HEK293 (cell line): ENCODE measurements around the gene EMD.

Experiments used
- BCL11B ChIP-seq: fragments of 450-650 bp; formaldehyde crosslinking; IDR thresholded peaks from 2 replicates; pipeline ENCODE4 v1.5.1; 2016; ENCODE audit warnings: low read depth, missing biosample characterization, missing genetic modification characterization
- BCL6B ChIP-seq: fragments of 450-650 bp; formaldehyde crosslinking; IDR thresholded peaks from 2 replicates; pipeline ENCODE4 v1.5.1; 2017; ENCODE audit warnings: missing biosample characterization, missing genetic modification characterization
- EGR2 ChIP-seq: fragments of 450-650 bp; formaldehyde crosslinking; IDR thresholded peaks from 2 replicates; pipeline ENCODE4 v1.5.1; 2016; ENCODE audit warnings: low read depth, missing biosample characterization, missing genetic modification characterization
- FEZF1 ChIP-seq: fragments of 450-650 bp; formaldehyde crosslinking; IDR thresholded peaks from 2 replicates; pipeline ENCODE4 v1.5.1; 2016; ENCODE audit warnings: missing biosample characterization, missing genetic modification characterization
- IKZF3 ChIP-seq: fragments of 450-650 bp; IDR thresholded peaks from 2 replicates; pipeline ENCODE4 v1.5.0; 2018; ENCODE audit warnings: missing biosample characterization, mild to moderate bottlenecking, missing genetic modification characterization, moderate library complexity
- PRDM1 ChIP-seq: fragments of 450-650 bp; formaldehyde crosslinking; IDR thresholded peaks from 2 replicates; pipeline ENCODE4; 2016; ENCODE audit warnings: missing biosample characterization, missing genetic modification characterization
- SCRT1 ChIP-seq: fragments of 450-650 bp; formaldehyde crosslinking; IDR thresholded peaks from 2 replicates; pipeline ENCODE4 v1.5.1; 2016; ENCODE audit warnings: missing biosample characterization, missing genetic modification characterization, borderline replicate concordance
- SCRT2 ChIP-seq: fragments of 450-650 bp; formaldehyde crosslinking; IDR thresholded peaks from 2 replicates; pipeline ENCODE4 v1.5.1; 2016; ENCODE audit warnings: missing biosample characterization, missing genetic modification characterization
- SP7 ChIP-seq: fragments of 450-650 bp; formaldehyde crosslinking; IDR thresholded peaks from 2 replicates; pipeline ENCODE4 v1.5.1; 2016; ENCODE audit warnings: missing biosample characterization, missing genetic modification characterization
- ZFP37 ChIP-seq: fragments of 450-650 bp; formaldehyde crosslinking; IDR thresholded peaks from 2 replicates; pipeline ENCODE4 v1.5.1; 2016; ENCODE audit warnings: missing biosample characterization, missing genetic modification characterization
- ZNF121 ChIP-seq: fragments of 450-650 bp; formaldehyde crosslinking; IDR thresholded peaks from 2 replicates; pipeline ENCODE4 v1.5.1; 2016; ENCODE audit warnings: missing biosample characterization, missing genetic modification characterization
- ZNF202 ChIP-seq: fragments of 450-650 bp; formaldehyde crosslinking; IDR thresholded peaks from 2 replicates; pipeline ENCODE4 v1.5.1; 2016; ENCODE audit warnings: missing biosample characterization, missing genetic modification characterization, borderline replicate concordance
- ZNF248 ChIP-seq: fragments of 450-650 bp; formaldehyde crosslinking; IDR thresholded peaks from 2 replicates; pipeline ENCODE4 v1.5.1; 2017; ENCODE audit warnings: missing biosample characterization, missing genetic modification characterization
- ZNF341 ChIP-seq: fragments of 450-650 bp; formaldehyde crosslinking; IDR thresholded peaks from 2 replicates; pipeline ENCODE4; 2016; ENCODE audit warnings: low read depth, missing biosample characterization, missing genetic modification characterization
- ZNF350 ChIP-seq: fragments of 450-650 bp; formaldehyde crosslinking; IDR thresholded peaks from 2 replicates; pipeline ENCODE4 v1.5.0; 2017; ENCODE audit warnings: missing biosample characterization, mild to moderate bottlenecking, missing genetic modification characterization
- ZNF354C ChIP-seq: fragments of 450-650 bp; formaldehyde crosslinking; IDR thresholded peaks from 2 replicates; pipeline ENCODE4 v1.5.1; 2016; ENCODE audit warnings: missing biosample characterization, missing genetic modification characterization, low read depth, borderline replicate concordance
- ZNF501 ChIP-seq: fragments of 450-650 bp; formaldehyde crosslinking; IDR thresholded peaks from 2 replicates; pipeline ENCODE4 v1.5.1; 2016; ENCODE audit warnings: missing biosample characterization, missing genetic modification characterization
- ZNF624 ChIP-seq: fragments of 450-650 bp; formaldehyde crosslinking; IDR thresholded peaks from 2 replicates; pipeline ENCODE4 v1.5.1; 2017; ENCODE audit warnings: missing biosample characterization, missing genetic modification characterization
- ZNF654 ChIP-seq: fragments of 450-650 bp; formaldehyde crosslinking; IDR thresholded peaks from 2 replicates; pipeline ENCODE4 v1.5.1; 2016; ENCODE audit warnings: low read depth, missing biosample characterization, missing genetic modification characterization
- ZNF791 ChIP-seq: fragments of 450-650 bp; formaldehyde crosslinking; IDR thresholded peaks from 2 replicates; pipeline ENCODE4 v1.5.1; 2016; ENCODE audit warnings: missing biosample characterization, missing genetic modification characterization
- ZNF843 ChIP-seq: fragments of 450-650 bp; formaldehyde crosslinking; IDR thresholded peaks from 2 replicates; pipeline ENCODE4 v1.5.1; 2016; ENCODE audit warnings: missing biosample characterization, missing genetic modification characterization
- ZSCAN16 ChIP-seq: fragments of 450-650 bp; formaldehyde crosslinking; IDR thresholded peaks from 2 replicates; pipeline ENCODE4 v1.5.1; 2016; ENCODE audit warnings: missing biosample characterization, missing genetic modification characterization
- TF ChIP-seq, protein P1 (sequence below): fragments of 450-650 bp; formaldehyde crosslinking; IDR thresholded peaks from 2 replicates; pipeline ENCODE4 v1.5.1; 2016; ENCODE audit warnings: missing biosample characterization, missing genetic modification characterization
- TF ChIP-seq, protein P2 (sequence below): fragments of 450-650 bp; formaldehyde crosslinking; IDR thresholded peaks from 2 replicates; pipeline ENCODE4 v1.5.1; 2017; ENCODE audit warnings: missing biosample characterization, mild to moderate bottlenecking, missing genetic modification characterization, moderate library complexity
- TF ChIP-seq, protein P3 (sequence below): fragments of 450-650 bp; formaldehyde crosslinking; IDR thresholded peaks from 2 replicates; pipeline ENCODE4 v1.5.1; 2017; ENCODE audit warnings: missing biosample characterization, missing genetic modification characterization

Gene EMD

GRCh38 chrX:154398668-154399526, 19.8 kb downstream of the EMD start (continued):
- TF ChIP-seq, protein P1, sequence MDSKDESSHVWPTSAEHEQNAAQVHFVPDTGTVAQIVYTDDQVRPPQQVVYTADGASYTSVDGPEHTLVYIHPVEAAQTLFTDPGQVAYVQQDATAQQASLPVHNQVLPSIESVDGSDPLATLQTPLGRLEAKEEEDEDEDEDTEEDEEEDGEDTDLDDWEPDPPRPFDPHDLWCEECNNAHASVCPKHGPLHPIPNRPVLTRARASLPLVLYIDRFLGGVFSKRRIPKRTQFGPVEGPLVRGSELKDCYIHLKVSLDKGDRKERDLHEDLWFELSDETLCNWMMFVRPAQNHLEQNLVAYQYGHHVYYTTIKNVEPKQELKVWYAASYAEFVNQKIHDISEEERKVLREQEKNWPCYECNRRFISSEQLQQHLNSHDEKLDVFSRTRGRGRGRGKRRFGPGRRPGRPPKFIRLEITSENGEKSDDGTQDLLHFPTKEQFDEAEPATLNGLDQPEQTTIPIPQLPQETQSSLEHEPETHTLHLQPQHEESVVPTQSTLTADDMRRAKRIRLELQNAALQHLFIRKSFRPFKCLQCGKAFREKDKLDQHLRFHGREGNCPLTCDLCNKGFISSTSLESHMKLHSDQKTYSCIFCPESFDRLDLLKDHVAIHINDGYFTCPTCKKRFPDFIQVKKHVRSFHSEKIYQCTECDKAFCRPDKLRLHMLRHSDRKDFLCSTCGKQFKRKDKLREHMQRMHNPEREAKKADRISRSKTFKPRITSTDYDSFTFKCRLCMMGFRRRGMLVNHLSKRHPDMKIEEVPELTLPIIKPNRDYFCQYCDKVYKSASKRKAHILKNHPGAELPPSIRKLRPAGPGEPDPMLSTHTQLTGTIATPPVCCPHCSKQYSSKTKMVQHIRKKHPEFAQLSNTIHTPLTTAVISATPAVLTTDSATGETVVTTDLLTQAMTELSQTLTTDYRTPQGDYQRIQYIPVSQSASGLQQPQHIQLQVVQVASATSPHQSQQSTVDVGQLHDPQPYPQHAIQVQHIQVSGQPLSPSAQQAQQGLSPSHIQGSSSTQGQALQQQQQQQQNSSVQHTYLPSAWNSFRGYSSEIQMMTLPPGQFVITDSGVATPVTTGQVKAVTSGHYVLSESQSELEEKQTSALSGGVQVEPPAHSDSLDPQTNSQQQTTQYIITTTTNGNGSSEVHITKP, result no peak
- TF ChIP-seq FEZF1 (tag by site-specific recombination) (no peak), ZSCAN16 (tag by site-specific recombination) (no peak), EGR2 (tag by site-specific recombination) (no peak), ZNF121 (no peak), ZFP37 (no peak), ZNF354C (tag by site-specific recombination) (no peak), IKZF3 (tag by site-specific recombination) (no peak), SCRT2 (tag by site-specific recombination) (peak; percentile 97), ZNF843 (tag by site-specific recombination) (0 out of 2 replicates have a peak, but pooled peaks have one; percentile 8), ZNF624 (tag by site-specific recombination) (no peak), ZNF350 (tag by site-specific recombination) (no peak), ZNF341 (tag by site-specific recombination) (0 out of 2 replicates have a peak, but pooled peaks have one; percentile 6), BCL11B (tag by site-specific recombination) (0 out of 2 replicates have a peak, but pooled peaks have one; percentile 28), ZNF501 (tag by site-specific recombination) (0 out of 2 replicates have a peak, but pooled peaks have one; percentile 14), ZNF791 (no peak), BCL6B (tag by site-specific recombination) (no peak), PRDM1 (tag by site-specific recombination) (no peak), SP7 (no peak), ZNF248 (no peak), ZNF654 (tag by site-specific recombination) (peak; percentile 24; the same call in 1 of the 2 replicates), ZNF202 (tag by site-specific recombination) (no peak), SCRT1 (peak; percentile 88)
- TF ChIP-seq, protein P2, sequence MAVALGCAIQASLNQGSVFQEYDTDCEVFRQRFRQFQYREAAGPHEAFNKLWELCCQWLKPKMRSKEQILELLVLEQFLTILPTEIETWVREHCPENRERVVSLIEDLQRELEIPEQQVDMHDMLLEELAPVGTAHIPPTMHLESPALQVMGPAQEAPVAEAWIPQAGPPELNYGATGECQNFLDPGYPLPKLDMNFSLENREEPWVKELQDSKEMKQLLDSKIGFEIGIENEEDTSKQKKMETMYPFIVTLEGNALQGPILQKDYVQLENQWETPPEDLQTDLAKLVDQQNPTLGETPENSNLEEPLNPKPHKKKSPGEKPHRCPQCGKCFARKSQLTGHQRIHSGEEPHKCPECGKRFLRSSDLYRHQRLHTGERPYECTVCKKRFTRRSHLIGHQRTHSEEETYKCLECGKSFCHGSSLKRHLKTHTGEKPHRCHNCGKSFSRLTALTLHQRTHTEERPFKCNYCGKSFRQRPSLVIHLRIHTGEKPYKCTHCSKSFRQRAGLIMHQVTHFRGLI, result peak; percentile 33; the same call in 1 of the 2 replicates
- TF ChIP-seq, protein P3, sequence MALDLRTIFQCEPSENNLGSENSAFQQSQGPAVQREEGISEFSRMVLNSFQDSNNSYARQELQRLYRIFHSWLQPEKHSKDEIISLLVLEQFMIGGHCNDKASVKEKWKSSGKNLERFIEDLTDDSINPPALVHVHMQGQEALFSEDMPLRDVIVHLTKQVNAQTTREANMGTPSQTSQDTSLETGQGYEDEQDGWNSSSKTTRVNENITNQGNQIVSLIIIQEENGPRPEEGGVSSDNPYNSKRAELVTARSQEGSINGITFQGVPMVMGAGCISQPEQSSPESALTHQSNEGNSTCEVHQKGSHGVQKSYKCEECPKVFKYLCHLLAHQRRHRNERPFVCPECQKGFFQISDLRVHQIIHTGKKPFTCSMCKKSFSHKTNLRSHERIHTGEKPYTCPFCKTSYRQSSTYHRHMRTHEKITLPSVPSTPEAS (tag by site-specific recombination), result no peak
